COR-L47 (cell line): ENCODE measurements around the gene NSG2.
A peak's percentile ranks its signal among the peaks of the same experiment; 100 is the strongest.
"Not testable (repeated sequence)": the region's sequence is repeated elsewhere in the genome, so short reads cannot be mapped to it uniquely, and the experiment has no call there.

Experiments
- DNase-seq: peaks from one replicate; lab custom pipeline; 2025; lab: John Stamatoyannopoulos, UW

Gene NSG2

GRCh38 chr5:174102574-174102973, 57.1 kb downstream of the NSG2 start:
- DNase-seq: not testable (repeated sequence)

- no peak for DNase-seq
Observed at GRCh38 chr5:174106997-174107655, 61.6 kb downstream of the NSG2 start.

GRCh38 chr5:174108745-174109144, 63.2 kb downstream of the NSG2 start:
- DNase-seq: no peak

DNA sequence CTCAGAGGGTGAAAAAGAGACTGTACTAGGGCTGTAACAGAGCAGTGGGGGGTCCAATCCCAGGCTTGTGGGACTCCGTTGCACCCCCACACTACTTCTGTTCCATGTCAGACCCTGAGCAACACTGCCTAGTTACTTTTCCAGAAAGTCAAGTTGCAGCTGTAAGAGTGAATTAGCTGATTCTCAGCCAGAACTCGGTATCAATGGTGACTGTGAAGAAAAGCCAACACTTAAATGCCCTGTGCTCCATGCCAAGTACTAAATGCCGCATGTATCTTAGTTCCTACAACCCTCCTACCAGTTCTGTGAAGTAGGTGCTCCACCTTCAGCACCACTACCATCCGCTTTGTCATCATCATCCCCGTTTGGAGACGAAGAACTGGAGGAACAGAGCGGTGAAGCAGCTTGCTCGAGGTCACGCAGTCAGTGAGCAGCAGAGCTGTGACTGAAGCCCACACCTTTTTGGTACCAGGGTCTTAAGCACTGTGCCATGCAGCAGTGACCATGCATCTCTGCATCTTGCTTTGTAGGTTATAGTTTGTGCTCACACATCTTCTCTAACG, 64.3 kb downstream of the NSG2 start:
- DNase-seq: no peak

GRCh38 chr5:174110310-174110709, 64.8 kb downstream of the NSG2 start:
- DNase-seq: no peak

GRCh38 chr5:174111287-174111973, 65.9 kb downstream of the NSG2 start:
- no peak for DNase-seq

GRCh38 chr5:174115226-174115625, 69.7 kb downstream of the NSG2 start:
- DNase-seq: no peak

- DNase-seq: no peak
Observed at GRCh38 chr5:174118823-174119467, 73.4 kb downstream of the NSG2 start.

- no peak for DNase-seq
Observed at GRCh38 chr5:174119468-174119881, 74.0 kb downstream of the NSG2 start.

- DNase-seq: no peak
Observed at GRCh38 chr5:174120401-174121005, 75.0 kb downstream of the NSG2 start.

DNA sequence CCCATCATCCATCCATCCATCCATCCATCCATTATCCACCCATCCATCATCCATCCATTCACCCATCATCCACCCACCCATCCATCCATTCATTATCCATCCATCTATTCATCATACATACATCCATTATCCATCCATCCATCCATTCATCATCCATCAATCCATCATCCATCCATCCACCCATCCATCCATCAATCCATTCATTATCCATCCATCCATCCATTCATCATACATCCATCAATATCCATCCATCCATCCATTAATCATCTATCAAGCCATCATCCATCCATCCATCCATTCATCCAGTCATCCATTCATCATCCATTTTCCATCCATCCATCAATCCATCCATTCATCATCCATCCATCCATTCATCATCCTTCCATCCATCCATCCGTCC, 89.0 kb downstream of the NSG2 start:
- DNase-seq: no peak

DNA sequence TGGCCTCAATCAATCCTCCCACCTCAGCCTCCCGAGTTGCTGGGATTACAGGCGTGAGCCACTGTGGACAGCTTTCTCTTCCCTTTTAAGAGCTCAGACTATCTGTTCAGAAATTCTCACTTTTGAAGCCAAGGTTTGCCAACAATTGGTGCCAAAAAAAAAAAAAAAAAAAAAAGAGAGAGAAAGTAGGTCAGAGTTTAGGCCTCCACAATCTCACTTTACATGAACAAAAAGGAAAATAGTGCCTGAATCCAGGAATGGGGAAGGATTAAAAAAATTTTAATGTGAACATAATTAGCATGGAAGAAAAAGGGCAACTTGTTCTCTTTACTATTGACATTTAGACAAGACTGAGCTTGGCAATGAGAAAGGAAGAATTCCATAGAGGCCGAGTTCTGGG, 94.1 kb downstream of the NSG2 start:
- DNase-seq: no peak

- DNase-seq: no peak
Observed at GRCh38 chr5:174140452-174141020, 95.0 kb downstream of the NSG2 start.

- peak; percentile 20 for DNase-seq
Observed at GRCh38 chr5:174141398-174141797, 95.9 kb downstream of the NSG2 start.

GRCh38 chr5:174145091-174145490, 99.6 kb downstream of the NSG2 start:
- no peak for DNase-seq

DNA sequence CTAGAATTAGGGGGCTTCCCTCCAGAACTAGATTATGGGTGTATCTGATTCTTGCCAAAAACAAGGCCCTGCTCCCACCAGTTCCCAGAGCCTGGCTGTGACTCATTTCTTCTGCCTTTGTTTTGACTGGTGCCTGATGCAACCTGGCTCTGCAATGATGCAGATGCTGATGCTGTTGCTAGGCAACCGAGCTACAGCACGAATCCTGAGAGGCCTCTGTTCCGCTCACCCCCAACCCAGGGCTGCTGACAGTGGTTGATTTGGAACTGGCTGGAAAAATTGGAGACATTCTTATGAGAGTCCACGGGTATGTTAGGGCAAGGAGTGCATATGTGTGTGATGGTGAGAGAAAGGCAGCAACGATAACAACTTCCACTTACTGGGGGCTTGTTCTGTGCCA, 100.3 kb downstream of the NSG2 start:
- peak; percentile 89 for DNase-seq

DNA sequence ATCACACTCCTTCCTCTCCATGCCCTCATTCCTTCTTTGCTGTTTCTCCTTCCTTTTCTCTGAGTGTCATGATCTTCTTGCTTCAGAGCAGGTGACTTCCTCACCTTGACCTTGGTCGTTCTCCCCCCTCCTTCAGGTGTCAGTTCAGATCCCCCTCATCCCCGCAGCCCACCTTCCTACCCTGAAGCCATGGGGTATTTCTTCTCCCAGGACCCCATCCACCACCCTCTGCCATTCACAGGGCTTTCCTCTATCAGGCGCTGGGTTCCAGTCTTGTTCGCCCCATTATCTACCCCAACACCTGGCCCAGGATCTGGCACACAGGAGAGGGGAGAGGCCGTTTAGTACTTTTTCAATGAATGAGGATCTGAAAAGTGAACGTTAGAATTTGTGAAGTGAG, 101.0 kb downstream of the NSG2 start:
- no peak for DNase-seq

DNA sequence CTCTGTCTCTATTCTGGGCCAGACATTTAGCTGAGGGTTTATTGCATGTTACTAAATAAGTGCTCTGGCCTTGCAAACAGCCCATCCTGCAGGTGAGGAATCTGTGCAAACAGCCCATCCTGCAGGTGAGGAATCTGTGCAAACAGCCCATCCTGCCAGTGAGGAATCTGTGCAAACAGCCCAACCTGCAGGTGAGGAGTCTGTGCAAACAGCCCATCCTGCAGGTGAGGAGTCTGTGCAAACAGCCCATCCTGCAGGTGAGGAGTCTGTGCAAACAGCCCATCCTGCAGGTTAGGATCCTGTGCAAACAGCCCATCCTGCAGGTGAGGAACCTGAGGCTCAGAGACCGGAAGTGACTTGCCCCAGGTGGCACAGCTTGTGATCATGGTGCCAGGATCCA, 101.5 kb downstream of the NSG2 start:
- peak; percentile 62 for DNase-seq

- no peak for DNase-seq
Observed at GRCh38 chr5:174147551-174147950, 102.0 kb downstream of the NSG2 start.

- DNase-seq: peak; percentile 51
Observed at GRCh38 chr5:174148721-174149120, 103.2 kb downstream of the NSG2 start.

GRCh38 chr5:174149426-174149825, 103.9 kb downstream of the NSG2 start:
- DNase-seq: no peak

DNA sequence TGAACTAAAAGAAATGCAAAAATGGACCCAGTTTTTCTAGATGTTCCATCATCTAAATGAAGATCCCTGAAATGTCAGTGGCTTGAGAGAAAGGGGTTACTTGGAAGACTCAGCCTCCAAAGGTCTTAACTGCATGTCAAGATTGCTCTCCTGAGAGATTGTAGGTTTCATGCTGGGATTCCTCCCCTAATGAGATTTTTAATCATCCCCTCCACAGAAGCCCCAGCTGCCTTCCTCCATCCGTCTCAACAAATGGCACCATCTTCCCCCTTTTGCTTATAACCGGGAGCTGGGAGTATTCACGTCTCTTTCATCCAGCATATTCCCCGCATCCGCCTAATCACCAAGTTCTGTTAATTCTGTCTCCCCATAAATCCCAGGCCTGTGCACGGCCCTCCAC, 104.5 kb downstream of the NSG2 start:
- DNase-seq: no peak
